ENCODE results near the gene PAH. TPM values are rescaled to one million over a fixed set of nuclear protein-coding genes. Genes with fewer than 3 reads are reported as not detected.
A peak's percentile ranks its signal among the peaks of the same experiment; 100 is the strongest.

The PAH gene
- total RNA-seq, 1 experiment from 2014 or later: not detected

- H3K4me1 ChIP-seq (ENCODE audit: insufficient read depth, low read length, poor library complexity, severe bottlenecking): no peaks in the 10 kb centered on the region
These were observed 33.7 kb downstream of the PAH start for GRCh38 chr12:102883204-102883799.

GRCh38 chr12:102880783-102881182 lies 36.3 kb downstream of the PAH start:
- intact Hi-C loops (cut with micrococcal nuclease; ENCODE audit: unreplicated experiment): no loop called here
- TF ChIP-seq, protein P1, sequence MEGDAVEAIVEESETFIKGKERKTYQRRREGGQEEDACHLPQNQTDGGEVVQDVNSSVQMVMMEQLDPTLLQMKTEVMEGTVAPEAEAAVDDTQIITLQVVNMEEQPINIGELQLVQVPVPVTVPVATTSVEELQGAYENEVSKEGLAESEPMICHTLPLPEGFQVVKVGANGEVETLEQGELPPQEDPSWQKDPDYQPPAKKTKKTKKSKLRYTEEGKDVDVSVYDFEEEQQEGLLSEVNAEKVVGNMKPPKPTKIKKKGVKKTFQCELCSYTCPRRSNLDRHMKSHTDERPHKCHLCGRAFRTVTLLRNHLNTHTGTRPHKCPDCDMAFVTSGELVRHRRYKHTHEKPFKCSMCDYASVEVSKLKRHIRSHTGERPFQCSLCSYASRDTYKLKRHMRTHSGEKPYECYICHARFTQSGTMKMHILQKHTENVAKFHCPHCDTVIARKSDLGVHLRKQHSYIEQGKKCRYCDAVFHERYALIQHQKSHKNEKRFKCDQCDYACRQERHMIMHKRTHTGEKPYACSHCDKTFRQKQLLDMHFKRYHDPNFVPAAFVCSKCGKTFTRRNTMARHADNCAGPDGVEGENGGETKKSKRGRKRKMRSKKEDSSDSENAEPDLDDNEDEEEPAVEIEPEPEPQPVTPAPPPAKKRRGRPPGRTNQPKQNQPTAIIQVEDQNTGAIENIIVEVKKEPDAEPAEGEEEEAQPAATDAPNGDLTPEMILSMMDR (conservative IDR thresholded peaks at IDR 0.05; ENCODE audit: low read depth, low read length): no peak
- TF ChIP-seq EZH2 (IDR thresholded peaks at IDR 0.05; ENCODE audit: borderline replicate concordance, low read depth, low read length, poor library complexity, severe bottlenecking): no peak
- Histone ChIP-seq H3K27ac (ENCODE audit: low read depth, low read length, poor library complexity, severe bottlenecking) (no peak overlapping the region), H3K36me3 (ENCODE audit: insufficient read depth, low read length, poor library complexity, severe bottlenecking) (no peaks in the 10 kb centered on the region), H3K4me3 (ENCODE audit: low read depth, low read length, poor library complexity, severe bottlenecking) (no peak overlapping the region), H3K27me3 (replicated peaks; ENCODE audit: insufficient read depth, low read depth, low read length, poor library complexity) (peaks cover 23% of the 10 kb centered on the region), H3K4me1 (ENCODE audit: insufficient read depth, low read length, poor library complexity, severe bottlenecking) (no peaks in the 10 kb centered on the region), H3K9me3 (ENCODE audit: low read depth, low read length, poor library complexity, severe bottlenecking) (no peaks in the 10 kb centered on the region)
- DNase-seq (ENCODE audit: low spot score): no peak
- CTCF ChIA-PET: no interaction called here
- POLR2A ChIA-PET (ENCODE audit: low non-redundant PET): no interaction called here
- BruUV-seq (replicated peaks): no TSS peak

More at GRCh38 chr12:102883204-102883799, 33.7 kb downstream of the PAH start:
- BruUV-seq (replicated peaks): no TSS peak
- CTCF ChIA-PET: interaction anchor here (0.5 to 1.0 kb wide), 5 partner anchors 10 to 1214 kb away, joined by 3 to 15 read pairs (median 4); no protein-coding TSS in a partner anchor
- Histone ChIP-seq H3K9me3 (ENCODE audit: low read depth, low read length, poor library complexity, severe bottlenecking) (no peaks in the 10 kb centered on the region), H3K27ac (ENCODE audit: low read depth, low read length, poor library complexity, severe bottlenecking) (no peak overlapping the region), H3K27me3 (replicated peaks; ENCODE audit: insufficient read depth, low read depth, low read length, poor library complexity) (peaks cover 47% of the 10 kb centered on the region), H3K36me3 (ENCODE audit: insufficient read depth, low read length, poor library complexity, severe bottlenecking) (no peaks in the 10 kb centered on the region), H3K4me3 (ENCODE audit: low read depth, low read length, poor library complexity, severe bottlenecking) (no peak overlapping the region)
- intact Hi-C loops (cut with micrococcal nuclease; ENCODE audit: unreplicated experiment): loop anchor here (1.0 kb wide), 1 partner anchor 665 kb away; no protein-coding TSS in a partner anchor
- POLR2A ChIA-PET (ENCODE audit: low non-redundant PET): no interaction called here
- TF ChIP-seq, protein P1 (conservative IDR thresholded peaks at IDR 0.05; ENCODE audit: low read depth, low read length): peak; percentile 89
- TF ChIP-seq EZH2 (IDR thresholded peaks at IDR 0.05; ENCODE audit: borderline replicate concordance, low read depth, low read length, poor library complexity, severe bottlenecking): peak; percentile 49
- DNase-seq (ENCODE audit: low spot score): peak; percentile 57

DNA sequence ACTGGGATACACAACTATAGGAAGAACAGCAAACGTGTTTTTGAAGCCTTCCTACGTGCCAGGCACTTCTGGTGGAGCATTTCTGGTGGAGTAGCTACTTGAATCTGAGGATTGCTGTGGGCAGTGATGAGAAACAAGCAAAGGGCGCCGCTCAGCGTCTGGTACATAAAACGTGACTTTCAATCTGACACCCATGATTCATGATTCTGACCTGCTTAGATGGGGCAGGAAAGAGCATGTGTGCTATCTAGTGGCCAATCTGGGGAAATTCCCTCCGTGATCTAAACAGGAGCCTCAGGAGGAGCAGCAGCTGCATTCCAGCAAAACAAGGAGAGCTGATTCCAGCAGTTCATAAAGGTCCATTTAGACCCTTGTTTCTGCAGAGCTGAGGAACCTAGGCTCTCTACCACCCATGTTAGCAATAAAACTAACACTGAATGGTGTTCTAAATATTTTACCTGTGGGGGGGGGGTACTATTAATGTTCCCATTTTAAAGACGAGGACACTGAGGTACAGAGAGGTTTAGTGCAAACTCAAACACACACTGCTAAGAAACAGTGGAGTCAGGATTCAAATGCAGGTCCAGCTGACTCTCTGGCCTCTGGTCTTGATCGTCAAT lies 37.8 kb downstream of the PAH start:
- no peaks in the 10 kb centered on the region for H3K4me1 ChIP-seq (ENCODE audit: insufficient read depth, low read length, poor library complexity, severe bottlenecking)
- no peaks in the 10 kb centered on the region for H3K36me3 ChIP-seq (ENCODE audit: insufficient read depth, low read length, poor library complexity, severe bottlenecking)
- no peak overlapping the region for H3K4me3 ChIP-seq (ENCODE audit: low read depth, low read length, poor library complexity, severe bottlenecking)
- H3K9me3 ChIP-seq (ENCODE audit: low read depth, low read length, poor library complexity, severe bottlenecking): no peaks in the 10 kb centered on the region
- no TSS peak for BruUV-seq (replicated peaks)
- CTCF ChIA-PET: interaction anchor here (0.6 kb wide), 1 partner anchor 1213 kb away, joined by 3 read pairs; no protein-coding TSS in a partner anchor
- TF ChIP-seq EZH2 (IDR thresholded peaks at IDR 0.05; ENCODE audit: borderline replicate concordance, low read depth, low read length, poor library complexity, severe bottlenecking): no peak
- TF ChIP-seq, protein P1 (conservative IDR thresholded peaks at IDR 0.05; ENCODE audit: low read depth, low read length): peak; percentile 61
- no peak overlapping the region for H3K27ac ChIP-seq (ENCODE audit: low read depth, low read length, poor library complexity, severe bottlenecking)
- intact Hi-C loops (cut with micrococcal nuclease; ENCODE audit: unreplicated experiment): loop anchor here (2.0 kb wide), 1 partner anchor 940 kb away; no protein-coding TSS in a partner anchor
- DNase-seq (ENCODE audit: low spot score): peak; percentile 77
- POLR2A ChIA-PET (ENCODE audit: low non-redundant PET): no interaction called here
- peaks cover 8% of the 10 kb centered on the region for H3K27me3 ChIP-seq (replicated peaks; ENCODE audit: insufficient read depth, low read depth, low read length, poor library complexity)
